Psoas muscle (tissue), 8 donors: ENCODE results near the gene TMEM256. TPM values are rescaled to one million over a fixed set of nuclear protein-coding genes. Genes with fewer than 3 reads are reported as not detected.
A peak's percentile ranks its signal among the peaks of the same experiment; 100 is the strongest.

Experiments used
- ATAC-seq, 4 donors: fragments of 200-7000 bp; cut with Tn5 transposase; one replicate each; pipeline ENCODE4 v1.9.1; 2020; ENCODE audit warnings: moderate library complexity in 3 of 4, mild to moderate bottlenecking in 2 of 4
- DNase-seq, 2 donors: peaks; one replicate each; pipeline ENCODE4 v3.0.0-alpha.2; 2020
- H3K27ac ChIP-seq: fragments of 200-600 bp; one replicate; pipeline ENCODE4 v1.8.0; 2022
- H3K27me3 ChIP-seq, 3 donors: fragments of 200-600 bp in 1 of 3; one replicate each; pipeline versions ENCODE4 v1.6.1 to v1.8.0; 2013 to 2022; ENCODE audit warnings: low read length in 2 of 3, mild to moderate bottlenecking in 2 of 3, moderate library complexity in 1 of 3; ENCODE audit not compliant: insufficient read depth in 3 of 3
- H3K36me3 ChIP-seq, 2 donors: fragments of 200-600 bp in 1 of 2; one replicate each; pipeline versions ENCODE4 v1.6.1 to v1.8.0; 2013 to 2022; ENCODE audit warnings: low read depth in 1 of 2, mild to moderate bottlenecking in 1 of 2, moderate library complexity in 1 of 2; ENCODE audit not compliant: insufficient read depth in 1 of 2
- H3K4me1 ChIP-seq: fragments of 200-600 bp; one replicate; pipeline ENCODE4 v1.8.0; 2022
- H3K4me3 ChIP-seq: fragments of 200-600 bp; one replicate; pipeline ENCODE4 v1.8.0; 2022; ENCODE audit warnings: mild to moderate bottlenecking
- H3K9me3 ChIP-seq: fragments of 200-600 bp; one replicate; pipeline ENCODE4 v1.8.0; 2022
- CTCF ChIP-seq: fragments of 200-600 bp; IDR thresholded peaks from one replicate; pipeline ENCODE4 v1.8.0; 2022; ENCODE audit warnings: antibody characterized with exemption
- WGBS, 3 donors: extraction: QIAGEN DNeasy Blood & Tissue Kit; methylation state at CpG; one replicate each; pipeline versions ENCODE4 v1.1.6 to v1.1.7; 2013; 5-methylcytosine and 5-hydroxymethylcytosine counted together
- intact Hi-C, 2 donors: fragments of 100-400 bp; cut with DNase I; formaldehyde crosslinking; loops; one replicate each; pipeline versions ENCODE4 v1.11.0 to v1.14.2; 2022
- long read RNA-seq, 2 donors: library from polyadenylated mRNA; unstranded; transcript quantifications; one replicate each; pipeline ENCODE4 v2.0.0, GENCODE V29; 2021
- polyA plus RNA-seq, 3 donors: library from polyadenylated mRNA; stranded (reverse); fragments of 200-250 nt; gene quantifications; one replicate each; pipeline ENCODE4 v1.2.3, GENCODE V29; 2013
- total RNA-seq, 4 donors: library from RNA; stranded (reverse); fragmentation: NEBNext Ultra II Directional in 2 of 4; extraction: Animal tissue kit (Norgen Biotek cat#: 25700) in 2 of 4; gene quantifications; one replicate each; pipeline versions ENCODE4 v1.2.1 to v1.2.4, GENCODE V29; 2021 to 2023
- donor health status: healthy with polysubstance abuse.
- donor health status: DM: no; HTN: no; CAD: no; lungs with moderate emphysema.
- donor health status: Bipolar disorder and iron deficiency.
- donor health status: healthy.
- donor health status: DM: yes; HTN: yes; CAD: no.
- donor health status: DM: no; HTN: no; CAD: no.
- donor health status: DM: no; HTN: no; CAD: no.
- donor health status: DM: yes; HTN: yes; CAD: no.

TMEM256 gene
- total RNA-seq (10 to 100 TPM; 47.1 to 80.4 (median 53.5) TPM), polyA plus RNA-seq (10 to 100 TPM; 62.4 to 75.4 (median 69.7) TPM)
- long read RNA-seq, donor 1, transcript TMEM256-201 (4 exons, 486 nt), result major isoform, 7 of 10 reads
- long read RNA-seq, donor 1, partial matches to known transcripts, result 0 of 10 reads
- long read RNA-seq, donor 1, other reads (novel, unspliced or antisense), result 3 of 10 reads
- long read RNA-seq, donor 2, transcript TMEM256-201 (4 exons, 486 nt), result major isoform, 23 of 26 reads
- long read RNA-seq, donor 2, partial matches to known transcripts, result 1 of 26 reads
- long read RNA-seq, donor 2, other reads (novel, unspliced or antisense), result 2 of 26 reads

- H3K27me3 ChIP-seq, result no peaks in the 10 kb centered on the region
- intact Hi-C loops, result loop anchor here (1.0 to 2.0 kb wide), 2 partner anchors 31 to 80 kb away; partner anchors contain the start of genes POLR2A (in 1 of the 2) and TMEM102 (in 1 of the 2)
- peak within 1 kb of the TSS; percentile 75 for H3K27ac ChIP-seq
- H3K9me3 ChIP-seq, result no peaks in the 10 kb centered on the region
- WGBS, 3 donors, result 0% methylated on average over 38 to 49 of the region's 49 CpGs
- no peak for TF ChIP-seq CTCF
- H3K4me3 ChIP-seq, result peak within 1 kb of the TSS; percentile 73
- DNase-seq, result peak; percentile 98 to 99
- peaks cover 0 to 7% of the 10 kb centered on the region in 2 donors for H3K36me3 ChIP-seq
- peak; percentile 91 to 93 (median 92) for ATAC-seq
- peaks cover 9% of the 10 kb centered on the region for H3K4me1 ChIP-seq
Measured at GRCh38 chr17:7403977-7404736, at the start of gene TMEM256. Gene TMEM256, minus strand, starts transcription at chr17:7404097. Its CDS starts 13 bp downstream, at chr17:7404084.

- Histone ChIP-seq H3K4me1 (peaks cover 27% of the 10 kb centered on the region), H3K27me3 (peaks cover 0 to 7% (median 0%) of the 10 kb centered on the region in 3 donors), H3K9me3 (no peaks in the 10 kb centered on the region), H3K36me3 (peaks cover 0 to 70% of the 10 kb centered on the region in 2 donors), H3K4me3 (no peak overlapping the region), H3K27ac (no peak overlapping the region)
- 88 to 93% (median 89%) methylated on average over 7 of the region's 7 CpGs for WGBS, 3 donors
- no peak for ATAC-seq
- no peak for TF ChIP-seq CTCF
- no peak for DNase-seq
- intact Hi-C loops, result no loop called here
Measured at GRCh38 chr17:7448461-7448860, 44.6 kb upstream of the TMEM256 start.

- DNase-seq, result no peak
- 3 to 7% (median 6%) methylated on average over 16 of the region's 16 CpGs for WGBS, 3 donors
- TF ChIP-seq CTCF, result no peak
- peaks cover 0 to 42% of the 10 kb centered on the region in 2 donors for H3K36me3 ChIP-seq
- H3K9me3 ChIP-seq, result no peaks in the 10 kb centered on the region
- H3K4me3 ChIP-seq, result peak overlapping the region; percentile 92
- H3K27ac ChIP-seq, result peak overlapping the region; percentile 100
- peaks cover 0 to 7% (median 0%) of the 10 kb centered on the region in 3 donors for H3K27me3 ChIP-seq
- intact Hi-C loops, result loop anchor here in 1 of 2 donors (2.0 kb wide), 1 partner anchor 33 kb away; the partner anchor contains the start of gene ZBTB4
- H3K4me1 ChIP-seq, result peaks cover 33% of the 10 kb centered on the region
- ATAC-seq, result peak; percentile 34 to 41 (median 40)
Measured at GRCh38 chr17:7445619-7445968, 41.7 kb upstream of the TMEM256 start.

- Histone ChIP-seq H3K27ac (peak within 1 kb of the TSS; percentile 100), H3K4me1 (peaks cover 34% of the 10 kb centered on the region), H3K9me3 (no peaks in the 10 kb centered on the region), H3K27me3 (peaks cover 0 to 7% (median 0%) of the 10 kb centered on the region in 3 donors), H3K36me3 (peaks cover 0 to 35% of the 10 kb centered on the region in 2 donors), H3K4me3 (peak within 1 kb of the TSS; percentile 92)
- DNase-seq (peak; percentile 93 to 95), ATAC-seq (peak; percentile 85 to 89 (median 87))
- WGBS, 3 donors, result 2 to 4% (median 2%) methylated on average over 47 to 51 of the region's 51 CpGs
- intact Hi-C loops, result loop anchor here (2.0 to 5.0 kb wide), 2 partner anchors 34 to 48 kb away; partner anchors contain the start of gene ZBTB4 (in 1 of the 2)
- TF ChIP-seq CTCF, result peak; percentile 10
Measured at GRCh38 chr17:7444682-7445618, 41.1 kb upstream of the TMEM256 start, which contains the start of gene CHRNB1. Gene CHRNB1, plus strand, starts transcription at chr17:7445061. Its CDS starts 67 bp downstream, at chr17:7445128.
